IPS DF 4.7 (cell line): ENCODE measurements around the gene HYDIN.

Experiments used
- DNase-seq: peaks from one replicate; pipeline ENCODE4 v3.0.0-alpha.2; 2013; ENCODE audit warnings: low spot score; ENCODE audit errors: extremely low read depth

The HYDIN gene

DNA sequence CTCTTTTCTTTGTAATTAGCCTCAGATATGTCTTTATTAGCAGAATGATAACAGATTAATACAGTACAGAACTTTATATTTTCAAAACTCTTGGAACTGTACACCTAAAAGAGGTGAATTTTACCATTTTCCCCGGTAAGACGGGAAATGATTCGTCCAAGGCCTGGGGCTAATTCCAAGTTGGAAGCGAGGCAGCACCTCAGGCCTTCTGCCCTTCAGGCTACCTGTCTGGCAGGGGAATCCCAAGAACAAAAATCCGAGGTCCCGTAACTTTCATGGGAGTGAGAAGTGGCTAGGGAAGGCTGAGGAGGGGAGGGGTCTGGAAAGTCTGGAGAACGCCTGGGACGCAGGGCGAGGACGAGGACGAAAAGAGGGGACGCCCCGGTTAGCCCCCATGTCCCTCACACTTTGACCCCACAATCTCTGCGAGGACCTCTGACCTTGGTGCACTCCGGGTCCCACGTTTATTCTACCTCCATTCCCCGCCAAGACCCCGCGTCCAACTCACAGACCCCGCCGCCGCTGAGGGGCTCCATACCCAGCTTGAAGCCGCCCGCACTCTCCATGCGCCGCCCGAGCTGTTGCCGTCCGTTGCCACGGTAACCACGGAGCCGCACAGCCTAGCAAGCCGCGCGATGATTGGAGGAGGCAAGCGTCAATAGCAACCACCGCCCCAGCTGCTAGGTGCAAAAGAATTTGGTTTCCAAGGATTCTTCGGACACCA is at the start of gene HYDIN:
TSS of gene HYDIN (minus strand) at position 601 of the 724 bp plus-strand sequence. CDS start 43,827 bp downstream, outside the sequence.
- peak; percentile 66 for DNase-seq

DNA sequence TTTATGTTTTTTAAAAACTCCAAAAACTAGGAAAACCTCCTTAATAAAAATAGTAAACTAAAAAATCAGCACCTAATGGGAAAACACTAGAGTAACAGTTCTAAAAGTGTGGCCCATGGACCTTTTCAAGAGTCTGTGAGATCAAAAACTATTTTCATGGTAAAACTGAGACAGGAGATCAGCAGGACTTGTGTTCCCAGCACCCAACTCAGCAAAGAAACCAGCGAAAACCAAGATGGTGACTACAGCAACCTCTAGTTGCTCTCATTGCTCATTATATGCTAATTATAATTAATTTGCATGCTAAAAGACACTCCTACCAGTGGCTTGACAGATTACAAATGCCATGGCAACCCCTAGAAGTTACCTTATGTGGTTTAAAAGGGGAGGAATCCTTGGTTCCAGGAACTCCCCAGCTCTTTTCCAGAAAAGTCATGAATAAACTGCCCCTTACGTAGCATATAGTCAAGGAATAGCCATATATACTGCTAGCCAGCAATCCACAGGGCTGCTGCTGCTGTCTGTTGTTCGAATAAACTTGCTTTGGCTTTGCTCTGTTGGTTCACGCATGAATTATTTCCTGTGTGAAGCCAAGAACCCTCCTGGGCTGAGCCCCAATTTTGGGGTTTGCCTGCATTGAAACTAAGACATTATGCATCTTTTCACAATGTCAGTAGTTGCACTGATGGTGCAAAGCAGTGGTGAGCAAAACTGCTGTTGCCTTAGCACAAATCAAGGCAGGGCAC is 46.2 kb upstream of the HYDIN start:
- DNase-seq: no peak

DNA sequence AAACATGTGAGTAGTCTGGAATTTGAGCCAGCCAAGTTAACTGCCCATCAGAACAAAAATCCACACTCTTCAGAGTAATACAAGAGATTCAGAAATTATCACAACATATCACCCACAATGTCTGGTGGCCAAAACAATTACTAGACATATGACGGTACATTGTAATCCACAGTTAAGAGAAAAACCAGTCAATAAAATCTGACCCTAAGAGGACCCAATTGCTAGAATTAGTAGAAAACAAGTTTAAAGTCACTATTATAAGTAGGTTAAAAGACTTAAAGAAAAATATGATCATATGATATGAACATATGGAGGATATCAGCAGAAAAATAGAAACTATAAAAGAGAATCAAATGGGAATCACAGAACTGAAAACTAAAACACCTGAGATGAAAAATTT is 42.9 kb upstream of the HYDIN start:
- DNase-seq: no peak

DNA sequence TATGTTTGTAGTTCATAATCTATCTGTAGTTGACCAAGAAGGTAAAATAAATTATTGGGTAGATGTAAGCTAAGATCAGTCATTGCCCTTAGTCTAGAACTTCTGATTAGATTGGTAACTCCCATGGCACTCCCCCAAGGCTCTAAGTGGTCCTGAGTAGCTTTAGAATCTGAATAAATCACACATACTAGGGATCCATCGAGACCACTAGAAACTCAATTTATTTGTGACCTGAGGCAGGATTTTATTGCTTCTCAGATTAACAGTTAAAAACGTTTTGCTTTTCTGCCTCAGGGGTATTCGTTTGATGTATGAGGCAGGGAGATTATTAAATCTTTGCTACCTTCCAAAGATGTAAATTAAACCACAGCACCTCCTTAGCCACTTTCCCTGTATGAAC is 33.8 kb upstream of the HYDIN start:
- DNase-seq: no peak

DNA sequence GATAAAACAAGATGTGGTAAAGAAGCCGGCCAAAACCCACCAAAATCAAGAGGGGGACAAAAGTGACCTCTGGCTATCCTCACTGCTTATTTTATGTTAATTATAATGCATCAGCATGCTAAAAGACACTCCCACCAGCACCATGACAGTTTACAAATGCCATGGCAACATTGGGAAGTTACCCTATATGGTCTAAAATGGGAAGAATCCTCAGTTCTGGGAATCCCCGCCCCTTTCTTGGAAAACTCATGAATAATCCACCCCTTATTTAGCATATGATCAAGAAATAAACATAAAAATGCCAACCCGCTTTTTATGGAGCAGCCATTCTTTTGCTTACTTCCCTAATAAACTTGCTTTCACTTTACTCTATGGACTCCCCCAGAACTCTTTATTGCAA is 33.1 kb upstream of the HYDIN start:
- no peak for DNase-seq

DNA sequence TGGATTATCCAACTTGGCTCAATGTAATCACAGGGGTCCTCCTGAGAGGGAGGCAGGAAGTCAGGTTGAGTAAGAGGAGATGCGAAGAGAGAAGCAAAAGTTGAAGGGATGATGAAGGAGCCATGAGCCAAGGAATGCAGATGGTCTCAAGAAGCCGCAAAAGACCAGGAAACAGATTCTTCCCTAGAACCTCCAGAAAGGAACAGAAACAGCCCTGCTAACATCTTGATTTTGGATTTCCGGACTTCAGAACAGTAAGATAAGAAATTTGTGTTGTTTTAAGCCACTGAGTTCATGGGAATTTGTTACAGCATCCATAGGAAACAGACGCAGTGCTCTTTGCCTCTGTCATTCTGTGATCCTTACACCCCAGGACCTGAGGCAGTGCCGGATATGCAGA is 31.9 kb upstream of the HYDIN start:
- DNase-seq: no peak

DNA sequence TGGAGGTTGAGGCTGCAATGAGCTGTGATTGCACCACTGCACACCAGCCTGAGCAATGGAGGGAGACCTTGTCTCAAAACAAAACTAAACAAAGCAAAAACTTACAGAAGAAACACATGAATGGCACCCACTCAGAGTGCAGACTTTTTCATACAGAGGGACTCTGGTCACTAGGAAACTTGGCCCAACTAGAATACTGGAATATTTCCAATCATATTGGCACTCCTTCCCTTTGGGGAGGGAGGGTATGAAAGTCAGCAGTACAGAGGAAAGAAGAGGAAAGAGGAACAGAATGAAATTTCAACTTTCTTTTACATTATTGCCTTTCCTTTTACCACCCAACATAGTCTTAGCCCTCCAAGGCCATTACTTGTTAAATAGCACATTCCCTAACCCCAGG is 30.5 kb upstream of the HYDIN start:
- DNase-seq: no peak

DNA sequence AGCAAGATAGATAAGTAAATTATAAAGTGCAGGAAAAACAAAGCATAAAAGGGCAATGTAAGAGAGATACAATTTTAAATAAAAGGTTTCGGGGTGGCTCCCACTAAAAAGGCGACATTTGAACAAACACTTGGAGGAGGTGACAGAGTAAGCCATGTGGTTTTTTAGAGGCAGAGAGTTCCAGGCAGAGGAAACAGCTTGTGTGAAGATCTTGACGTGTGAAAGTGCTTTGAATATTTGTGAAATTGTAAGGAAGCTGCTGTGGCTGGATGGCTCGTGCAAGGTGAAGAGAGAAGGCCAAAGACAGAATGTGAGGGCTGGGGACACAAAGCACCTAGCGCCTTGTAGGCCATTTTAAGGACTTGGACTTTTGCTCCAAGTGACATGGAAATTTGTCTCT is 28.6 kb upstream of the HYDIN start:
- DNase-seq: no peak

DNA sequence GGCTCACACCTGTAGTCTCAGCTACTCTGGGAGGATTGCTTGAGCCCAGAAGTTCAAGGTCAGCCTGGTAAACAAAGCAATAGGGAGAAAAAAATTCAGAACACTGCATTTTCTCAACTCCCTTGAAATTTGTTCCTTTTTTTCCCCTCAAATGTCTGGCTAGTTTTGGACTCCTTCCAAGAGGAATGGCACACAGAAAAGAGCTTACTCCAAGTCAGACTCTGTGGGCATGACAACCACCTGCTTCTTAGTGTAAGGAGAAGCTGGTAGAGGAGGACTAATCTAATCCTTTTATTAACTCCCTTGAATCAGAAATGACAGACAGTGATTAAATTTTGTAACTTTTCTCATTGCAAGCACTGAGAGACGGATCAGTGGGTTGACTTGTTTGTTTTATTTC is 27.9 kb upstream of the HYDIN start:
- no peak for DNase-seq

DNA sequence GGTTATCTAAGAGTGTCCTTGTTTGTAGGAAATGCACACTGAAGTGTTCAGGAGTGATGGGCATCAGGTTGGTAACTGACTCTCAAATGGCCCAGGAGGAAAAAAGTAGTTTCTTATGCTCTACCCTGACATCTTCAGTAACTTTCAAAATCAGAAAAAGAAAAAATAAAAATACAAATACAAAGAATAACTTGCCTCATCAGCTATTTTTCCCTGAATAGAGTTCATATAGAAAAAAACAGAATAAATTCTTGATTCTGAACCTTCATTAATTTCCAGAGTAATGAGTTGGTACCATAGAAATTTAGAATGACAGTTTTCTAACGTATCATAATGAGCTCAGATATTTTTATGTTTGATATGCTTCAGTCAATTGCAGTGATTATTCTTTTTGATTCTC is 27.2 kb upstream of the HYDIN start:
- DNase-seq: no peak

DNA sequence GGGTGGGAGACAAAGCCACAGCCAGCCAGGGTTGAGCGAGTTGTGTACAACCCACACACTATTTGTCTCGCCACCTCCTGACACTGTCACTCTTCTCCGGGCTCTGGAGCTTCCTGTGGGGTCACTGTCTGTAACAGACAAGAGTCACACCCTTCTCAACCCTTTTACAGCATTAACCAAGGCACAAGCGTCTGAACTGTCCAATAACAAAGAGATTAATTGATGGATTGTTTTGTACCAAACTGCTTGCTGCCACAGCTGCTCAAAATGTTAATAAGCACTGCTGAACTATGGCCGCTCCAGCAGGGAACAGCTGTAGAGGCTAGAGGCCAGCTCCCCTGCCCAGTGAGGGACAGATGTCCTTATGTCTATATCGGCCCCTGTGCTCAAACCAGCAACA is 25.2 kb upstream of the HYDIN start:
- no peak for DNase-seq

DNA sequence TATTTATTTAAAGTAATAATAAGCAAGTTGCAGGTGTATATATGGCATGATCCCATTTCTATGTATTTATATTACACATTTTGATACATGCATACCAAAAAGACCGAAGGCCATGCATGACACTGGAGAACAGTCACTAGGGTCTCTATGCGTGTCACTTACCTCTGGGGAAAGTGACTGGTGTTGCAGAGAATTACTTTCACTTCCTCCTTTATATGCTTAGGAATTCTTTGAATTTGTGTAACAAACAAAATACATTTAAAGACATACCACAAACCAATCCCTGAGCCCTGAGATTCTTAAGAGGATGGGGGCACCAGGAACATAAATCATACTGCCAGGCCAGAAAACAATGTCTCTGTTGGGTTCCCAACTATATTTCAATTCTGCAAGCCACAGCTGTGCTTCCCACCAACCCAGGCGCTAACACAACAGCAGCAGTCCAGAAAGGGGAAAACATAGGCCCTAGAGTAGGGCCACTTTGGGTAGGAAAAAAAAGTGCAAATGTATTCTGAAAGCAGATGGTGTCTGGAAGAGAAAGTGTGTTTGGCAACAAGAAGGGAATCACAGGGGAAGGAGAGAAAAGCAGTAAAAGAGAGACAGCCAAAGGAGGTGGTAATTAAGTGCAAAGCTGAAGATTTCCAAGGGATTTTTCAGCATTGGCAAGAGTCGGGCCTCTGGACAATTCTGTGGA is 24.5 kb upstream of the HYDIN start:
- DNase-seq: no peak

DNA sequence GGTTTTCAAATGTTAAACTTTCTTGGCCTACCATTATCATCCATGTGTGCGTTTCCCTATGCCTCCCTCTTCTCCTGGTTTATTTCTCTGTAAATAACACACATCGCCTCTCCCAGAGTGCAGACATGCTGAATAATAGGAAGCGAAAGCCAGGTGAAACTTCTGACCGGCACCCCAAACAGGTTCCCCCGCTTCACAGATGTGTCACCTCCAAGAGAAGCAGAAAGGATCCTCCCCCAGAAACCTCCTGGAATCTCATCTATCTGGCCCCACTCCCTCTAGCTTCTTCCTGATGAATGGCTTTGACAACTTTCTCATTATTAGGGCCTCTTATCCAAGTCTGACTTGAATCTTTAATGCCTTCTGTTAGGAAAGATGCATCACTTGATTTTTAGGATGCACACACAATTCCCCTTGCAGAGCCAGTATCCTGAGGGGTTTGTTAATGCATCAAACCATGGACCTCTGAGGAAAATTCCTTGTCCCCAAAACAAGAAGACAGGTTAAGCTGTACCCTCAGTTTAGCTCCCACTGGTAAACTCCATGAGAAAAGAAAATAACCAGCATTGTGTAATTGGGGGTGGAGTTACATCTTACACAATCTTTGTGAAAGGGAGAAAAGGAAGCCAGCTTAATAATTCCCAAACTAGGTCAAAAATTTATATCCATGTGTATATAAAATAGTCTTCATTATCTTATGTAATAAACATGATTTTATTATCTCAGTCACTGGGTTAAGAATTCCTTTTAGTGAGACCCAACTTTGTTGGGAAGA is 20.1 kb upstream of the HYDIN start:
- DNase-seq: no peak

DNA sequence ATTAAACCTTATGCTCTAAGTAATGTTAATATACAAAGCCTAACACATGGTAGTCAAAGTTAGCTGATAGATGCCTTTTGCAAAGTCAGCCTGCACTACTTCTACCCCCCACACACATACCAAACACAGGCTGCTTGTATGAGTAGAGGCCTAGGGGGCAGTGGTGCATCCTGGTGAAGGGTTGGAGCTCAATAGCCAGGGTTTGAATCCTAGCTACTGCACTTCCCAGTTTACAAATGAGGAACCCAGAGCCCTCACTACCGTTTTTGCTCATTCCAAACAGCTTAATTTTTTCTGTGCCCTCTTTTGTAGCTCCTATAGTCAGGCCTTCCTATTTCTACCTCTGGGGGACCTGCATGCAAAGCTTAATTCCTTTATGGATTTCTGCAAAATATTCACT is 18.9 kb upstream of the HYDIN start:
- DNase-seq: no peak

DNA sequence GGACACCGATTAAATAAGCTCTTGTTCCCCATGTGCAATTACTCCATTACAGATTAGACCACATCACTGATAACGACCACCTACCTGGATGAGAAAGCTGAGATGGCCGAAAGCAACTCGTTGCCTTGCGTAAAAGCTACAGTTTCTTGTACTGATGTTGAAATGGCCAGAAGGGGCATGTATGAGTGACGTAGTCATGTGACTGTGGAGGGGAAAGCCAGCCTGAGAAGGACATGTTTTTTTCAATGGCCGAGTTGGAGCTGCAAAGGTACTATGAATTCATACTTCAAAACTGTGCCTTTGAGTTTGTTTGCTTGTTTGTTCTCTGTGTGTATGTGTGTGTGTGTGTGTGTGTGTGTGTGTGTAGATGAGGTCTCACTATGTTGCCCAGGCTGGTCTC is 17.0 kb upstream of the HYDIN start:
- no peak for DNase-seq

DNA sequence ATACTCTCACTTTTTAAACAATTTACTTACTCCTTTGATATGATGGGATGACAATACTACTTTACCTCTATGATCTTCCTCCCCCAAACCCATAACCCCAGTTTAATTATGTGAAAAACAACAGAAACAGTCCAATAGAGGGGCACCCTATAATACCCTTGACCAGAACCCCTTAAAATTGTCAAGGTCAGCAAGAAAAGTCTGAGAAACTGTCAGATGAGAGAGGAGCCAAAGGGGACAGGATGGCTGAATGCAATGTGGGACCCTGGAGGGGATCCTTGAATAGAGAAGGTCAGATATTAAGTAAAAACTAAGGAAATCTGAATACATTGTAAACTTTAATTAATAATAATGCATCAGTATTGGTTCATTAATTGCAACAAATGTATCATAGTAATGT is 15.8 kb upstream of the HYDIN start:
- DNase-seq: no peak

DNA sequence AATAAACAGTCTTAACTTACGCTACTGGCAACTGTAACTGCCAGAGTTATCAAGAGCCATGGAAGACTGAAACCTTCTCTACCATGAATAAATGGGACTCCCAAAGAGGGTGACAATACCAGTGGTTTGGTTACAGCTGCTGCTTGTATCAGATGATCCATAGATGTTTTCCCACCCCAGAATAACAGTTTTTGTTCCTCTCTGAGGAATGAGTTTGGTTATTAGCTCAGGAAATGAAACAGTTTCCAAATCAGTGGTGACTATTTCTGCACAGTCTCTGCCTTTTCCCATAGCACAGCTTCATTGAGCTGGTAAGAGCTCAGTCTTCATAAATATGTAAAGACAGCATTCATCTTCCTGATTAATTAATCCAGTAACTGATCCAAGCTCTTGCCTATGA is 14.0 kb upstream of the HYDIN start:
- no peak for DNase-seq

DNA sequence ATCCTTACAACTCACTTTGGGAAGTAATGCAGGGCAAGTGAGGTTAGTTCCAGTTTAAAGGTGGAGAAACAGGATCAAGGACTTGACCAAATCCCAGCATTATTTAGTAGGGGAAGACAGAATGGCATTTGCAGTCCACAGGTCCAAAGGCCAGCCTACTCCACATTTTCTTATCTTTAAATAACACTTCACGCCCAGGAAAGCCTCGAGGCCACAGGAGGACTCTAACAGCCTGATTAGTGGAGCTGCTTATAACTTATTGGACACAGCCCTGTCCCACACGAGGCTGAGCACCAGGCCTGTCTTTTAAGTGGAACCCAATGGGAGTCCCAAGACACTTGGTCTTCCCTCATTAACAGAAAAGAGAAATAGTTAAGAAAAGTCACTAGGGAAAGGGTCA is 12.1 kb upstream of the HYDIN start:
- no peak for DNase-seq

DNA sequence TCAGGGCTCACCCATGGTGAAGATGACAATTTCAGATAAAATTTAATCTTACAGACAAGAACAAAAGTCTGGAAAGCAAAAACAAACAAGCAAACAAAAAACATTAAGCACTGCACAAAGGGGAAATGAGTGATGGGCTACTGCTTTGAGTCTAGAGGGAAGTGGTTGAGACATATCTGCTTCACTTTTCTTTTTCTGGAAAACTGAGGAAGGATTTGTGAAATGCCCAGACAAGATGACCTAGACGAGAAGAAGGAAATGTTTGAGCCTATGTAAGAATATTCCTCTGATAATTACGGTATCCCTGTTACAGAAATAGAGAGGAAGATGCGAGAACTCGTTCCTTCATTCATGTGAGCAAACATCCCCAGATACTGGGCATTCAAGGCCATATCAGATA is 11.5 kb upstream of the HYDIN start:
- DNase-seq: no peak

DNA sequence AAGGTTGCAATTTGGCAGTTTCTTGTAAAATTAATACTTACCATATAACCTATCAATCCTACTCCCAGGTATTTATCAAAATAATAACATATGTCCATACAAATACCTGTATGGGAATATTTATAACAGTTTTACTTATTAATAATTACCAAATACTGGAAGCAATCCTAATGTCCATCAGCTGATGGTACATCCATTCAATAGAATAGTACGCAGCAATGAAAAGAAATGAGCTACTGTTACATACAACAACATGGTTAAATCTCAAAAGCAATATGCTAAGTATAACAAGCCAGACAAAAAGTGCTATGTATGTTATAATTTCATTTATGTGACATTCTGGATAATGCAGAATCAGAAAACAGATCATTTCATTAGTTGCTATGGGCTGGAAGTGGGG is 1.2 kb downstream of the HYDIN start:
- no peak for DNase-seq

DNA sequence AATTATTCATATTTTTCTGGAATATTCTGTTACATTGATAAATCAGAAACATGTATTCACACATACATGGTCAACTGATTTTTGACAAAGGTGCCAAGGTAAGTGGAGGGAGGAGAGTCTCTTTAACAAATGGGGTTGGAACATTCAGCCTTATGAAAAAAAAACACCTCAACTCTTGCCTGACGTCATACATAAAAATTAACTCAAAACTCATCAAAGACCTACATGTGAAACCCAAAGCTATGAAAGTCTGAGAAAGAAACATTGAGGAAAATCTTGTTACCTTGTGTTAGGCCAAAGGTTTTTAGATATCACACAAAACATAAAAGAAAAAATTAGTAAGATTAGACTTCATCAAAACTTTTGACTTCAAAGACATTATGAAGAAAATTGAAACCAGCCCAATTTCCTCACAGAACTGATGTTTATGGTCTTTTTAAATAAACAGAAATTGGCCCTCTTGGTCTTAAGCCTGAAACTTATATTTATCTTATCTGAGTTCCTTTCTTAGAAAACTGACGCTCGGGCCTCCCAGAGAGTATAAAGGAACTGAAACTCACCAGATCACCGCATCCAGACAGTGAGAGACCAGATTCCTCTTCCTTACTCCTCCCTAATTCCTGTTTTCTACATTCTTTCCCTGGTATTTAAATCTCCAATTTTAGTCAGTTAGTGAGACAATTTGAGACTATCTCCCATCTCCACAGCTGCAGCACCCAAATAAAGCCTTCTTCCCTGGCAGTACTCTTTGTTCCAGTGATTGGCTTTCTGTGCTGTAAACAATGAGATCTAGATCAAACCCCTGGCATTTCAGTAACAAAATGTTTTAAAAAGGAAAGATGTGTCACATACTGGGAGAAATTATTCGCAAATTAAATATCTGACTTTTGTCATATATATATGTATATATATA is 4.0 kb downstream of the HYDIN start:
- no peak for DNase-seq
